ENCODE measurements around the gene PRLR.

DNA sequence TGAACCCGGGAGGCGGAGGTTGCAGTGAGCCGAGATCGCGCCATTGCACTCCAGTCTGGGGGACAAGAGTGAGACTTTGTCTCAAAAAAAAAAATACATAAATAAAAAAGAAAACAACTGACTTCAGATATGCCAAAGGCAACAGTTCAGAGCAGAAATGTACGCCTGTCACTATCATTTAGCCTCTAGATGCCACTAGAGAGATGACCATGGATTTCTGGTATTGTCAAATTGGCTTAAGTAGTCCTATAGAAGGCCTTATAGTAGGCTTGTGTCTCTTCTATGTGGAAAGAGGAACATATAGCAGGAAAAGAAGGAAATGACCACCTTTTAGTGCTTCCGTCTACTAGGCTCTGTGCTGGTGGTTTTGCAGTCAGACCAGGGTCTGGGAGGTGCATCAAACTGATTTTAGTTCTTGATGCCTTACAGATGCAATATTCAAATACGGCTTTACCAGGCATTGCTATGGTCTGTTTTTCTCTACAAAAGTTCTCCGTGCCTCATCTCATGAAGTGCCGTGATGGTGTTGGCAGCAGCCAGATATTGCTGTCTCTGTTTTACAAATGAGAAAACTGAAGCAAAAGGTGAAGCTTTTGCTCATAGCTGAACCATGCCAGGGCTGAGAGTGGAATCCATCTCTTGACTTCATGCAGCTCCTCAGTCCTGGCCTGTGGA lies 199.7 kb downstream of the PRLR start:
- no peak for TF ChIP-seq POLR2AphosphoS5 (IDR thresholded peaks at IDR 0.05)
- TF ChIP-seq, protein P1, sequence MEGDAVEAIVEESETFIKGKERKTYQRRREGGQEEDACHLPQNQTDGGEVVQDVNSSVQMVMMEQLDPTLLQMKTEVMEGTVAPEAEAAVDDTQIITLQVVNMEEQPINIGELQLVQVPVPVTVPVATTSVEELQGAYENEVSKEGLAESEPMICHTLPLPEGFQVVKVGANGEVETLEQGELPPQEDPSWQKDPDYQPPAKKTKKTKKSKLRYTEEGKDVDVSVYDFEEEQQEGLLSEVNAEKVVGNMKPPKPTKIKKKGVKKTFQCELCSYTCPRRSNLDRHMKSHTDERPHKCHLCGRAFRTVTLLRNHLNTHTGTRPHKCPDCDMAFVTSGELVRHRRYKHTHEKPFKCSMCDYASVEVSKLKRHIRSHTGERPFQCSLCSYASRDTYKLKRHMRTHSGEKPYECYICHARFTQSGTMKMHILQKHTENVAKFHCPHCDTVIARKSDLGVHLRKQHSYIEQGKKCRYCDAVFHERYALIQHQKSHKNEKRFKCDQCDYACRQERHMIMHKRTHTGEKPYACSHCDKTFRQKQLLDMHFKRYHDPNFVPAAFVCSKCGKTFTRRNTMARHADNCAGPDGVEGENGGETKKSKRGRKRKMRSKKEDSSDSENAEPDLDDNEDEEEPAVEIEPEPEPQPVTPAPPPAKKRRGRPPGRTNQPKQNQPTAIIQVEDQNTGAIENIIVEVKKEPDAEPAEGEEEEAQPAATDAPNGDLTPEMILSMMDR (IDR thresholded peaks at IDR 0.05): no peak
- TF ChIP-seq POLR2A (IDR thresholded peaks at IDR 0.05): no peak

Measured in prostate gland (tissue), 2 donors.